PC-3 (cell line): Measurements from ENCODE around the gene ADCY3. TPM values are rescaled to one million over a fixed set of nuclear protein-coding genes. Genes with fewer than 3 reads are reported as not detected.

Source experiments
- ATAC-seq: fragments of 200-7000 bp; cut with Tn5 transposase; 2 replicates; pipeline ENCODE4 v1.9.1; 2020; ENCODE audit warnings: mild to moderate bottlenecking, moderate library complexity
- BruUV-seq: library from RNA; stranded (reverse); fragments of 400-500 nt; replicated peaks from 2 replicates; lab custom pipeline; 2021; lab: Mats Ljungman, UMichigan
- CTCF ChIA-PET: fragments of 300-600 bp; sonication (Branson Sonifier 250); formaldehyde crosslinking; loops from one replicate; lab custom pipeline; 2022; ENCODE audit warnings: antibody characterized with exemption; lab: Charles Lee
- POLR2A ChIA-PET: fragments of 300-600 bp; sonication (Branson Sonifier 250); formaldehyde crosslinking; loops from one replicate; lab custom pipeline; 2022; ENCODE audit warnings: antibody characterized with exemption; ENCODE audit not compliant: unreplicated experiment; lab: Charles Lee
- DNase-seq: peaks from one replicate; pipeline ENCODE4 v3.0.0-alpha.2; 2015
- H2AFZ ChIP-seq: fragments of 300-600 bp; sonication (generic); 2 replicates; pipeline ENCODE4 v1.6.0; 2016; ENCODE audit warnings: antibody characterized with exemption, low read length
- H3F3A ChIP-seq: fragments of 300-600 bp; sonication (generic); one replicate; pipeline ENCODE4 v1.6.0; 2017; ENCODE audit warnings: antibody characterized with exemption, low read length, control low read depth, mild to moderate bottlenecking; ENCODE audit not compliant: unreplicated experiment
- H3K27ac ChIP-seq: fragments of 300-600 bp; sonication (generic); 2 replicates; pipeline ENCODE4 v1.5.1; 2016; ENCODE audit warnings: mild to moderate bottlenecking, low read length
- H3K27me3 ChIP-seq: fragments of 300-600 bp; sonication (generic); 2 replicates; pipeline ENCODE4 v1.6.1; 2016; ENCODE audit warnings: low read length, mixed read lengths
- H3K36me3 ChIP-seq: fragments of 300-600 bp; sonication (generic); 2 replicates; pipeline ENCODE4 v1.6.1; 2016; ENCODE audit warnings: low read depth, mixed run types, low read length, mixed read lengths
- H3K4me1 ChIP-seq: fragments of 300-600 bp; sonication (generic); 2 replicates; pipeline ENCODE4 v1.5.1; 2016; ENCODE audit warnings: low read length; ENCODE audit not compliant: insufficient read depth
- H3K4me2 ChIP-seq: fragments of 300-600 bp; sonication (generic); 2 replicates; pipeline ENCODE4 v1.6.0; 2016; ENCODE audit warnings: low read length
- H3K4me3 ChIP-seq: fragments of 300-600 bp; sonication (generic); 2 replicates; pipeline ENCODE4 v1.5.1; 2016; ENCODE audit warnings: mild to moderate bottlenecking, low read length, mixed read lengths
- H3K79me2 ChIP-seq: fragments of 300-600 bp; sonication (generic); 2 replicates; pipeline ENCODE4 v1.6.1; 2017; ENCODE audit warnings: low read length, mixed read lengths
- H3K9ac ChIP-seq: fragments of 300-600 bp; sonication (generic); 2 replicates; pipeline ENCODE4 v1.6.0; 2016; ENCODE audit warnings: mild to moderate bottlenecking, low read length
- H3K9me2 ChIP-seq: fragments of 300-600 bp; sonication (generic); replicated peaks from 2 replicates; pipeline ENCODE4 v1.6.1; 2016; ENCODE audit warnings: mixed run types, low read length, mixed read lengths
- H3K9me3 ChIP-seq: fragments of 300-600 bp; sonication (generic); 2 replicates; pipeline ENCODE4 v1.6.1; 2016; ENCODE audit warnings: low read length, mixed read lengths
- H4K20me1 ChIP-seq: fragments of 300-600 bp; sonication (generic); 2 replicates; pipeline ENCODE4 v1.6.1; 2016; ENCODE audit warnings: low read length, mixed read lengths
- CTCF ChIP-seq: fragments of 300-600 bp; sonication (generic); conservative IDR thresholded peaks from 2 replicates; pipeline ENCODE4 v1.5.1; 2017; ENCODE audit warnings: antibody characterized with exemption, low read depth, mild to moderate bottlenecking, low read length
- EZH2 ChIP-seq: fragments of 300-600 bp; sonication (generic); IDR thresholded peaks from one replicate; pipeline ENCODE4 v1.6.1; 2017; ENCODE audit warnings: antibody characterized with exemption, mild to moderate bottlenecking, low read length; ENCODE audit not compliant: unreplicated experiment
- EZH2phosphoT487 ChIP-seq: fragments of 300-600 bp; sonication (generic); IDR thresholded peaks from 2 replicates; pipeline ENCODE4 v1.6.1; 2018; ENCODE audit warnings: mild to moderate bottlenecking, antibody characterized with exemption, low read length, borderline replicate concordance
- intact Hi-C: fragments of 100-400 bp; cut with micrococcal nuclease; formaldehyde crosslinking; loops from 2 replicates; pipeline ENCODE4 v1.9.0; 2023
- total RNA-seq: library from RNA; depleted of rRNA; stranded (reverse); fragments of >200 nt; gene quantifications from 2 replicates; pipeline ENCODE4 v1.2.3, GENCODE V29; 2014

The ADCY3 gene
- total RNA-seq, 1 experiment from 2014 or later, result 52.0 TPM

- ATAC-seq (no peak), DNase-seq (no peak)
- Histone ChIP-seq H3K36me3 (peaks cover 16% of the 10 kb centered on the region; the same call in 1 of the 2 replicates), H3K9me3 (no peaks in the 10 kb centered on the region), H3K4me2 (peak overlapping the region; percentile 88), H3K79me2 (peaks cover 46% of the 10 kb centered on the region), H3K9ac (peak overlapping the region; percentile 92), H3K9me2 (no peaks in the 10 kb centered on the region), H3K4me3 (peak overlapping the region; percentile 76), H3K27ac (peak overlapping the region; percentile 86), H2AFZ (peak overlapping the region; percentile 78), H3K4me1 (peaks cover 23% of the 10 kb centered on the region), H3F3A (no peaks in the 10 kb centered on the region), H3K27me3 (no peaks in the 10 kb centered on the region), H4K20me1 (no peaks in the 10 kb centered on the region)
- intact Hi-C loops, result loop anchor here (1.0 to 5.0 kb wide), 5 partner anchors 20 to 382 kb away; partner anchors contain the start of genes EFR3B and NCOA1
- BruUV-seq, result TSS peak; percentile 70
- TF ChIP-seq EZH2phosphoT487 (no peak), EZH2 (no peak), CTCF (no peak)
- POLR2A ChIA-PET, result interaction anchor here (0.5 to 0.8 kb wide), 2 partner anchors 13 to 17 kb away, joined by 4 read pairs; no protein-coding TSS in a partner anchor
- CTCF ChIA-PET, result interaction anchor here (0.6 to 2.7 kb wide), 4 partner anchors 35 to 249 kb away, joined by 4 to 23 read pairs (median 5); no protein-coding TSS in a partner anchor
Observed at GRCh38 chr2:24792542-24792873, 127.5 kb downstream of the ADCY3 start.

- ChIA-PET CTCF (interaction anchor here (0.5 to 2.7 kb wide), 2 partner anchors 36 to 301 kb away, joined by 3 to 23 read pairs; no protein-coding TSS in a partner anchor), POLR2A (interaction anchor here (0.7 kb wide), 1 partner anchor 270 kb away, joined by 3 read pairs; no protein-coding TSS in a partner anchor)
- Histone ChIP-seq H2AFZ (peak overlapping the region; percentile 15; the same call in 1 of the 2 replicates), H3K27me3 (no peaks in the 10 kb centered on the region), H3K4me2 (peak overlapping the region; percentile 88), H3K36me3 (peaks cover 6% of the 10 kb centered on the region; the same call in 1 of the 2 replicates), H3K79me2 (peaks cover 36% of the 10 kb centered on the region), H3K9me2 (no peaks in the 10 kb centered on the region), H3K9me3 (no peaks in the 10 kb centered on the region), H4K20me1 (no peaks in the 10 kb centered on the region), H3K4me1 (peaks cover 23% of the 10 kb centered on the region), H3K4me3 (peak overlapping the region; percentile 76), H3K9ac (peak overlapping the region; percentile 92; the same call in 1 of the 2 replicates), H3F3A (no peaks in the 10 kb centered on the region), H3K27ac (no peak overlapping the region)
- intact Hi-C loops, result loop anchor here (5.0 kb wide), 2 partner anchors 251 to 299 kb away; partner anchors contain the start of genes EFR3B and NCOA1
- peak; percentile 13 for DNase-seq
- BruUV-seq, result no TSS peak
- no peak for ATAC-seq
- TF ChIP-seq CTCF, result no peak
- TF ChIP-seq EZH2phosphoT487, result no peak
- no peak for TF ChIP-seq EZH2
Observed at GRCh38 chr2:24791452-24791851, 128.6 kb downstream of the ADCY3 start.

GRCh38 chr2:24788816-24789215 lies 131.2 kb downstream of the ADCY3 start:
- Histone ChIP-seq H3K4me2 (no peak overlapping the region), H3K27me3 (no peaks in the 10 kb centered on the region), H3K9me3 (no peaks in the 10 kb centered on the region), H3K4me3 (no peak overlapping the region), H3K36me3 (no peaks in the 10 kb centered on the region), H3K27ac (no peak overlapping the region), H3K4me1 (peaks cover 11% of the 10 kb centered on the region; the same call in 1 of the 2 replicates), H2AFZ (no peak overlapping the region), H3K79me2 (peaks cover 9% of the 10 kb centered on the region), H4K20me1 (no peaks in the 10 kb centered on the region), H3F3A (no peaks in the 10 kb centered on the region), H3K9me2 (no peaks in the 10 kb centered on the region), H3K9ac (no peak overlapping the region)
- intact Hi-C loops, result no loop called here
- BruUV-seq, result no TSS peak
- TF ChIP-seq CTCF (no peak), EZH2 (no peak), EZH2phosphoT487 (no peak)
- CTCF ChIA-PET, result no interaction called here
- DNase-seq (no peak), ATAC-seq (no peak)
- POLR2A ChIA-PET, result no interaction called here
